CD14-positive monocyte (primary cell): ENCODE measurements around the gene MSLN. TPM values are rescaled to one million over a fixed set of nuclear protein-coding genes. Genes with fewer than 3 reads are reported as not detected.

Experiments
- DNase-seq, 3 donors: peaks; one replicate each; pipeline ENCODE4 v3.0.0-alpha.2; 2011 to 2022
- H2AFZ ChIP-seq: 2 replicates; pipeline ENCODE4 v1.6.0; 2012; ENCODE audit warnings: mild to moderate bottlenecking, low read depth, low read length, inconsistent platforms; ENCODE audit not compliant: insufficient read depth, poor library complexity, severe bottlenecking
- H3K27ac ChIP-seq, 2 donors: 1 replicate in 1 of 2; 2 replicates in 1 of 2; pipeline ENCODE4 v1.5.1; 2012 to 2013; ENCODE audit warnings: low read length in 2 of 2, control low read depth in 1 of 2, inconsistent platforms in 1 of 2, low read depth in 1 of 2, mild to moderate bottlenecking in 1 of 2
- H3K27me3 ChIP-seq, 2 donors: one replicate each; pipeline versions ENCODE4 v1.6.0 to v1.6.1; 2011 to 2013; ENCODE audit warnings: low read length in 2 of 2; ENCODE audit not compliant: control insufficient read depth in 2 of 2, insufficient read depth in 2 of 2
- H3K36me3 ChIP-seq, 2 donors: replicated peaks in 1 of 2; 1 replicate in 1 of 2; 2 replicates in 1 of 2; pipeline versions ENCODE4 v1.5.1 to v1.6.1; 2012 to 2013; ENCODE audit warnings: low read length in 2 of 2, control low read depth in 1 of 2, inconsistent platforms in 1 of 2, mild to moderate bottlenecking in 1 of 2; ENCODE audit not compliant: insufficient read depth in 2 of 2, control insufficient read depth in 1 of 2
- H3K4me1 ChIP-seq, 2 donors: 1 replicate in 1 of 2; 2 replicates in 1 of 2; pipeline versions ENCODE4 v1.5.1 to v1.6.1; 2012 to 2013; ENCODE audit warnings: low read length in 2 of 2, control low read depth in 1 of 2, inconsistent platforms in 1 of 2, mild to moderate bottlenecking in 1 of 2, moderate library complexity in 1 of 2; ENCODE audit not compliant: insufficient read depth in 2 of 2, control insufficient read depth in 1 of 2
- H3K4me2 ChIP-seq: replicated peaks from 2 replicates; pipeline ENCODE3; 2012; ENCODE audit warnings: low read length, moderate library complexity, mild to moderate bottlenecking; ENCODE audit not compliant: poor library complexity, severe bottlenecking; ENCODE audit errors: extremely low read depth
- H3K4me3 ChIP-seq, 3 experiments: fragments of 200-600 bp in 1 of 3; sonication (generic) in 1 of 3; replicated peaks in 1 of 3; 1 replicate in 2 of 3; 2 replicates in 1 of 3; pipeline ENCODE4 v1.5.1; 2011 to 2013; ENCODE audit warnings: low read length in 3 of 3, mild to moderate bottlenecking in 3 of 3, control low read depth in 2 of 3, low read depth in 2 of 3, inconsistent platforms in 1 of 3, moderate library complexity in 1 of 3
- H3K79me2 ChIP-seq: 2 replicates; pipeline ENCODE4 v1.6.0; 2012; ENCODE audit warnings: mild to moderate bottlenecking, control low read depth, inconsistent platforms, low read length, moderate library complexity; ENCODE audit not compliant: insufficient read depth
- H3K9ac ChIP-seq: 2 replicates; pipeline ENCODE4 v1.6.0; 2017; ENCODE audit warnings: low read length, mild to moderate bottlenecking; ENCODE audit not compliant: insufficient read depth, poor library complexity, severe bottlenecking
- H3K9me3 ChIP-seq, 2 donors: replicated peaks in 1 of 2; 1 replicate in 1 of 2; 2 replicates in 1 of 2; pipeline versions ENCODE4 v1.5.1 to v1.6.1; 2012 to 2013; ENCODE audit warnings: low read length in 2 of 2, control low read depth in 1 of 2; ENCODE audit not compliant: control insufficient read depth in 1 of 2, insufficient read depth in 1 of 2
- H4K20me1 ChIP-seq: 2 replicates; pipeline ENCODE4 v1.6.0; 2012; ENCODE audit warnings: mild to moderate bottlenecking, low read length, control low read depth, moderate library complexity; ENCODE audit not compliant: insufficient read depth
- H3K27ac Mint-ChIP-seq, 7 donors: one replicate each; pipeline ENCODE4 v1.8.0; 2020; ENCODE audit warnings: mild to moderate bottlenecking in 7 of 7, mixed read lengths in 7 of 7, moderate library complexity in 6 of 7, inconsistent platforms in 2 of 7
- H3K27me3 Mint-ChIP-seq, 3 donors: one replicate each; pipeline ENCODE4 v1.8.0; 2021 to 2022; ENCODE audit warnings: low read depth in 3 of 3, mild to moderate bottlenecking in 3 of 3, mixed read lengths in 3 of 3, moderate library complexity in 3 of 3, inconsistent platforms in 1 of 3
- H3K36me3 Mint-ChIP-seq, 2 donors: one replicate each; pipeline ENCODE4 v1.8.0; 2020; ENCODE audit warnings: mixed read lengths in 2 of 2, inconsistent platforms in 1 of 2, mild to moderate bottlenecking in 1 of 2
- H3K4me1 Mint-ChIP-seq: one replicate; pipeline ENCODE4 v1.8.0; 2020; ENCODE audit warnings: mild to moderate bottlenecking, mixed read lengths
- H3K4me3 Mint-ChIP-seq, 2 donors: one replicate each; pipeline ENCODE4 v1.8.0; 2020; ENCODE audit warnings: mild to moderate bottlenecking in 2 of 2, mixed read lengths in 2 of 2, moderate library complexity in 1 of 2
- H3K9me3 Mint-ChIP-seq, 7 donors: one replicate each; pipeline ENCODE4 v1.8.0; 2020 to 2022; ENCODE audit warnings: mixed read lengths in 7 of 7, mild to moderate bottlenecking in 6 of 7, moderate library complexity in 6 of 7, inconsistent platforms in 2 of 7
- WGBS: methylation state at CpG from one replicate; pipeline ENCODE4 v1.1.5; 2013; ENCODE audit warnings: missing lambda C conversion rate; ENCODE audit not compliant: insufficient coverage; 5-methylcytosine and 5-hydroxymethylcytosine counted together
- intact Hi-C, 2 donors: fragments of 100-400 bp; cut with micrococcal nuclease; formaldehyde crosslinking; loops; one replicate each; pipeline versions ENCODE4 v1.15.0 to v1.15.1; 2023
- polyA plus RNA-seq, 3 donors: library from polyadenylated mRNA; depleted of rRNA in 1 of 3; unstranded in 2 of 3; stranded (reverse) in 1 of 3; fragments of 300-500 nt in 2 of 3; fragments of >200 nt in 1 of 3; fragmentation: Illumina TruSeq in 2 of 3; gene quantifications; 1 replicate in 2 of 3; 2 replicates in 1 of 3; pipeline ENCODE4 v1.2.3, GENCODE V29; 2012 to 2021
- TF ChIP-seq, protein P1 (sequence below): fragments of 200-600 bp; IDR thresholded peaks from one replicate; pipeline ENCODE4 v1.8.0; 2022; ENCODE audit warnings: antibody characterized with exemption, mild to moderate bottlenecking

Gene MSLN
- polyA plus RNA-seq, 3 donors = 0.07 to 0.29 TPM; not detected in 1

DNA sequence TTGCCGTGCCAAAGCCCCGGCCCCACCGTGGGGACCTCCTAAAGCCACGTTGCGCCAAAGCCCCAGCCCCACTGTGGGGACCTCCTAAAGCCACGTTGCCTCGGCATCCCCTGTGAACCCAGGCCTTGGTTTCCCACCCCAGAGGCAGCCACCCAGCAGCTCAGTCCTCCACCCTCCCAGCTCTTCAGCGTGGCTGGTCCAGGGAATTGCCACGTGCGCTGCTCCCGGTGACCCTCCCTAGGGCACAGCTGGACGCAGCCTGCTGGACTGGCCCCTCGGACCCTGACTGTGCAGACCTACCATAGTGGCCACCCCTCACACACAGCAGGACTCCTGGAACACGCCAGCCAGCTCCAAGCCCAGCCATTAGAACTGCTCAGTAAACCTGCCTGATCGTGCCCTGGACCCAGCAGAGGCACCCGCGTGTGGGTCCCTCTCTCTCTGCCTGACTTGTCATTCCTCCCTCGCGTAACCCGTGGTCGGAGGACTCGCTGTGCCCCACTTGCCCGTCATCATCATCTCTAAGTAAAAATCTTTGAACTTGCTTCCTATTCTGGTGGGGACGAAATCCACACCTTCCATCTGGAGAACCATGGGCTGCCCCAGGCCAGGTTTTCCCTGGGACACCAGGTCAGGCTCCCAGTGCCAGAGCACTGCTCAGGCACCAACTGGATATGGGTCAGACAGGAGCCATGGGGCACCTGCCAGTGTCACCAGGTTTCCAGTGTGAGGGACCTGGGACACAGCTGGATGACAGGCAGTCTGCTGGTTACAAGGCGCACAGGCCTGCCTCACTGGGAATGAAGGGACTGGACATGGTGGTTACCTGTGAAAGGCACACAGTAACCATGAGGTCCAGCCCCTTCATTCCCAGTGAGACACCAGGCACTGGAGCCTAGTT lies 25.3 kb upstream of the MSLN start:
- DNase-seq = no peak
- peaks cover 0 to 3% (median 0%) of the 10 kb centered on the region in 3 donors for H3K27me3 Mint-ChIP-seq
- peaks cover 56 to 83% of the 10 kb centered on the region in 2 donors for H3K36me3 Mint-ChIP-seq
- Histone ChIP-seq H3K4me1 (peaks cover 7% of the 10 kb centered on the region in 2 donors), H3K36me3 (peaks cover 60 to 79% of the 10 kb centered on the region in 2 donors), H3K9me3 (no peaks in the 10 kb centered on the region), H3K27me3 (no peaks in the 10 kb centered on the region), H3K79me2 (peaks cover 7% of the 10 kb centered on the region), H4K20me1 (peaks cover 5% of the 10 kb centered on the region), H2AFZ (no peak overlapping the region), H3K9ac (no peak overlapping the region), H3K4me2 (no peak overlapping the region), H3K27ac (no peak overlapping the region), H3K4me3 (no peak overlapping the region)
- H3K4me1 Mint-ChIP-seq = peaks cover 12% of the 10 kb centered on the region
- intact Hi-C loops = no loop called here
- TF ChIP-seq, protein P1, sequence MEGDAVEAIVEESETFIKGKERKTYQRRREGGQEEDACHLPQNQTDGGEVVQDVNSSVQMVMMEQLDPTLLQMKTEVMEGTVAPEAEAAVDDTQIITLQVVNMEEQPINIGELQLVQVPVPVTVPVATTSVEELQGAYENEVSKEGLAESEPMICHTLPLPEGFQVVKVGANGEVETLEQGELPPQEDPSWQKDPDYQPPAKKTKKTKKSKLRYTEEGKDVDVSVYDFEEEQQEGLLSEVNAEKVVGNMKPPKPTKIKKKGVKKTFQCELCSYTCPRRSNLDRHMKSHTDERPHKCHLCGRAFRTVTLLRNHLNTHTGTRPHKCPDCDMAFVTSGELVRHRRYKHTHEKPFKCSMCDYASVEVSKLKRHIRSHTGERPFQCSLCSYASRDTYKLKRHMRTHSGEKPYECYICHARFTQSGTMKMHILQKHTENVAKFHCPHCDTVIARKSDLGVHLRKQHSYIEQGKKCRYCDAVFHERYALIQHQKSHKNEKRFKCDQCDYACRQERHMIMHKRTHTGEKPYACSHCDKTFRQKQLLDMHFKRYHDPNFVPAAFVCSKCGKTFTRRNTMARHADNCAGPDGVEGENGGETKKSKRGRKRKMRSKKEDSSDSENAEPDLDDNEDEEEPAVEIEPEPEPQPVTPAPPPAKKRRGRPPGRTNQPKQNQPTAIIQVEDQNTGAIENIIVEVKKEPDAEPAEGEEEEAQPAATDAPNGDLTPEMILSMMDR = no peak
- 95% methylated on average over 25 of the region's 25 CpGs for WGBS
- no peak overlapping the region for H3K27ac Mint-ChIP-seq
- H3K9me3 Mint-ChIP-seq = no peaks in the 10 kb centered on the region
- no peak overlapping the region for H3K4me3 Mint-ChIP-seq

DNA sequence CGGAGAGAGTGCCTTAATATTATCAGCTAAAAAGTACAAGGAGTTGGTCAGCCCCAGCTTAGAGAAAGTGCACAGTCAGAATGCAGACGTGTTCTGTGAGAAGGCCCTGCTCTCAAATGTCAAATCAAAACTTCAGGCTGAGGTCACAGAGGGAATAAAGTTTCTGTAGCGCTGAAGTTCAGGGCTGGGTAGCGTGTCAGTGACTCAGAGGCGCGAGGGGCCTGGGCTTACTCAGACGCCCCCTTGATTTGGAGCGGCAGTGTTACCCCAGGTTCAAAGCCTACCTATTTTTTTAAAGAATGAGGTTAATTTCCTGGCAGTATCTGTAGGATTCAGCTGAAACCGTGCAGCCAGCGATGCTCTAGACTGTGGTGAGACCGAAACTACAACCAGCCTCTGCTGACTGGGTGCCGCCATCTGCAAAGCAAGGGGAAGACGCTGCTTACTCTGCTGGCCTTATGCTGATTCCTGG lies 24.5 kb upstream of the MSLN start:
- H3K27me3 ChIP-seq = no peaks in the 10 kb centered on the region
- Mint-ChIP-seq H3K36me3 (peaks cover 56 to 80% of the 10 kb centered on the region in 2 donors), H3K4me1 (peaks cover 12% of the 10 kb centered on the region), H3K27me3 (peaks cover 0 to 3% (median 0%) of the 10 kb centered on the region in 3 donors), H3K9me3 (no peaks in the 10 kb centered on the region), H3K4me3 (no peak overlapping the region), H3K27ac (no peak overlapping the region)
- H3K9ac ChIP-seq = no peak overlapping the region
- H3K27ac ChIP-seq = no peak overlapping the region
- H3K9me3 ChIP-seq = no peaks in the 10 kb centered on the region
- intact Hi-C loops = no loop called here
- H3K36me3 ChIP-seq = peaks cover 60 to 73% of the 10 kb centered on the region in 2 donors
- no peak overlapping the region for H2AFZ ChIP-seq
- TF ChIP-seq, protein P1 = no peak
- H3K79me2 ChIP-seq = peaks cover 12% of the 10 kb centered on the region
- 94% methylated on average over 8 of the region's 13 CpGs for WGBS
- peaks cover 5% of the 10 kb centered on the region for H4K20me1 ChIP-seq
- H3K4me2 ChIP-seq = no peak overlapping the region
- H3K4me3 ChIP-seq = no peak overlapping the region
- peaks cover 9 to 12% of the 10 kb centered on the region in 2 donors for H3K4me1 ChIP-seq
- DNase-seq = no peak
